Stimulated activated CD4-positive, alpha-beta T cell treated with anti-CD3 and anti-CD28 coated beads, Interleukin-4, amount 100 ng/mL, for 24 hours (primary cell): ENCODE results near the gene ALOX12.
A peak's percentile ranks its signal among the peaks of the same experiment; 100 is the strongest.

Experiments
- DNase-seq: peaks from one replicate; pipeline ENCODE4 v3.0.0-alpha.2; 2020

The ALOX12 gene

DNA sequence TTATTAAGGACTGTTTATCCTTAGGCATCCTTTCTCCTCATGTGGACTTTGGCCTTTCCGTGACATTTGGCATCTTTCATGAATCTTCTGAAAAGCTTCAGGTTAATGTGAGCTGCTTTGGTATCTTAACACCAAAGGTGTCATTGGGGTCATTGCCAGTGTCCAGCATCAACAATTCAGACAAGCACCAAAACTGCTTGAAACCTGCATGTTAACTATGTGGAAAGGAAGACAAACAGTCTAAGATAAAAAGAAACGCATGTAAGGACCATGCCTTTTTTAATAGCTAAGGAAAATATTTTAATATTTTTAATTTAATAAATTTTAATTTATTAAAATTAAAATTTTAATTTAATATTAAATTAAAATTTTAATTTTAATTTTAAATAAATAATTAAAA lies 7.9 kb downstream of the ALOX12 start:
- DNase-seq: no peak

DNA sequence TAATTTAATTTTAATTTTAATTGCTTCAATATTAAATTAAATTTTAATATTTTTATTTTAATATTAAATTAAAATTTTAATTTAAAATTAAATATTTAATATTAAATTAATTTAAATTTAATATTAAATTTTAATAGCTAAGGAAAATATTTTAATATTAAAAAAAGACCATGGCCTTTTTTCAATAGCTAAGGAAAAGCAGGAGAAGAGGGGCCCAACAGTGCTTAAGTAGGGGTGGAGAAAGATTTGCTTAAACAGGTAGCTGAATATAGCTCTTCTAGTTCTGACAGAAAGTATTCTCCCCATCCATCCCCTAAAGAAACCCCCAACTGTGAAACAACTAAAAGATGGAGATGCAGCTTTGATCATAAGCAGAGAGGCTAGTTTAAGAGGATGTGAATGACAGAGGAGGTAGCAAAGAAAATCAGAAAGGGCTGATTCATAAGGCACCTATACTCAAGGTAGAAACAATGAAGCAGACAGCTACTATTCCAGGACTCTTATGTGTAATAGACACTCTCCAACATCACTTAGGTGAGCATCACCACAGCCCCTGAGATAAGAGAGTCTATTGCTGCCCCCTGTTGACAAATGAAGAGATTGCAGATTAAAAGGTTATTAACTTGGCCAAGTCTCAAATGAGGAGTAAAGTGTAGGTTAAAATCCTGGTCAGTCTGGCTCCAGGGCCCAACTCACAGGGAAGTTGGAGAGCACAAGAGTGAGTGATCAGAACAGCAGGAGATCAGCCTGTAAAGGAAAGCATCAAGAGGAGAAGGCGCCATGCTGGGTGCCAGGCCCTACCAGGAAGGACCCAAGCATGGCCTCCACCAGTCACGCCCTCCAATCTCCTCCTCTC lies 8.8 kb downstream of the ALOX12 start:
- peak; percentile 50 for DNase-seq

DNA sequence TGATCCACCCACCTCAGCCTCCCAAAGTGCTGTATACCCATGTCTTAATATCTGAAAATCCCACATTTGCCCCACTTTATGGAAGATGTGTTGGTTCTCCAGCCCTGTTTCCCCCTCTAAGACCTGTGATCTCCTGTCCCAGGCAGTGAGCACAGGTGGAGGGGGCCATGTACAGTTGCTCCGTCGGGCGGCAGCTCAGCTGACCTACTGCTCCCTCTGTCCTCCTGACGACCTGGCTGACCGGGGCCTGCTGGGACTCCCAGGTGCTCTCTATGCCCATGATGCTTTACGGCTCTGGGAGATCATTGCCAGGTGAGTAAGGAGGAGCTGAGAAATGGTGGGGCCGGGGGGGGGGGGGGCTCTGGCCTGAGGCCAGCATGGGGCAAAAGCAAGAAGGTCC lies 9.9 kb downstream of the ALOX12 start:
- DNase-seq: no peak

DNA sequence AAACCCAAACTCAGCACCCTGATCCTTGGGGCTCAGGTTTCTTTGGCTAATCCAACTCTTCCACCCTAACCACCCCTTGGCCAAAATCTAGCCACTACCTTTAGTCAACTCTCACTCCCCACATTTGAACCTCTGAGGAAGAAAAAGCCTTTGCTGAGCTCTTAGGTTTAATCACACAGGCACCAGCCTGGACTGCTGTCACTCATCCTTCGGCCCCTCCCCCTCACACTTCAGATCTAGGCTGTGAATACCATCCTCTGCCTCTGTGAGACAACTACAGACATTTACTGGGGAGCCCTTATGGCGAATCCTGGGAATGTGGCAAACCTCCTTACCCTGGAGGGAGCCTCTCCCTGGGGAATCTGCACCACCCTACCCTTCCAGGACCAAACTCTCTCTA lies 11.3 kb downstream of the ALOX12 start:
- no peak for DNase-seq

DNA sequence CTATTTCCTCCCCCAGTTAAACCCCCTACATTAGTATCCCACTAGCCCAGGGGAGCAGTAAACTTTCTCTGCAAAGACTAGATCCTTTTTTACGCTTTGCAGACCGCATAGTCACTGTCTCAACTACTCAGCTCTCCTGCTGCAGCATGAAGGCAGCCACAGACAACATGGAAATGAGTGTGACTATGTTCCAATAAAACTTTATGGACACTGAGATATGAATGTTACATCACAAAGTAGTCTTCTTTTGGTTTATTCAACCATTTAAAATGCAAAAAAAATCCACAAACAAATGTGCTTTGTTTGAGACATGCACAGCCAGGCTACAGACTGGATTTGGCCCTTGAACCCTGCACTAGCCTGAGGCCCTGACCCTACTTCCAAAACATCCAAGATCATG lies 14.7 kb downstream of the ALOX12 start:
- DNase-seq: no peak

DNA sequence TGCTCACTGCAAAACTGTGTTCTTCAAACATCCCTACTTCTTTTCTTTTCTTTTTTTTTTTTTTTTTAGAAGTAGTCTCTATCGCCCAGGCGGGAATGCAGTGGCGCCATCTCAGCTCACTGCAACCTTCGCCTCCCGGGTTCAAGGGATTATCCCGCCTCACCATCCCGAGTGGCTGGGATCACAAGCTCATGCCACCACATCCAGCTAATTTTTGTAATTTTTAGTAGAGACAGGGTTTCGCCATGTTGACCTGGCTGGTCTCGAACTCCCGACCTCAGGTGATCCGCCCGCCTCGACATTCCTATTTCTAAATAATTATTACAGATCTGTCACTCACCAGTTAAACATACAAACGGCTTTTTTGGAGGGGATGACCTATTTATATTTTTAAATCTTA lies 15.6 kb downstream of the ALOX12 start:
- no peak for DNase-seq

DNA sequence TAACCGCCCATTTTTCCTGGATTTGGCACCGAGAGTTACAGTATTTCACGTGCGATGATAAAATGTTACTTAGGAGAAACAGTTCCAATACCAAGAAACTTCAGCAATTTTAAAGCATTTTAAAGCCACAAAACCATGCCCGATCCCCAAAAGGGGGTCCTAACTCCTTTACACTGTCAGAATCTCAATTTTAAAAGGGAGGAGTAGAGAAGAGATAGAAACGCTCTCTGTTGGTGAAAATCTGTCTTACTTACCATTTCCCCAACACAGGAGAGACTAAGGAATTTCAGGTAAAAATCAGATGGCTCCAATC lies 16.0 kb downstream of the ALOX12 start:
- DNase-seq: no peak

DNA sequence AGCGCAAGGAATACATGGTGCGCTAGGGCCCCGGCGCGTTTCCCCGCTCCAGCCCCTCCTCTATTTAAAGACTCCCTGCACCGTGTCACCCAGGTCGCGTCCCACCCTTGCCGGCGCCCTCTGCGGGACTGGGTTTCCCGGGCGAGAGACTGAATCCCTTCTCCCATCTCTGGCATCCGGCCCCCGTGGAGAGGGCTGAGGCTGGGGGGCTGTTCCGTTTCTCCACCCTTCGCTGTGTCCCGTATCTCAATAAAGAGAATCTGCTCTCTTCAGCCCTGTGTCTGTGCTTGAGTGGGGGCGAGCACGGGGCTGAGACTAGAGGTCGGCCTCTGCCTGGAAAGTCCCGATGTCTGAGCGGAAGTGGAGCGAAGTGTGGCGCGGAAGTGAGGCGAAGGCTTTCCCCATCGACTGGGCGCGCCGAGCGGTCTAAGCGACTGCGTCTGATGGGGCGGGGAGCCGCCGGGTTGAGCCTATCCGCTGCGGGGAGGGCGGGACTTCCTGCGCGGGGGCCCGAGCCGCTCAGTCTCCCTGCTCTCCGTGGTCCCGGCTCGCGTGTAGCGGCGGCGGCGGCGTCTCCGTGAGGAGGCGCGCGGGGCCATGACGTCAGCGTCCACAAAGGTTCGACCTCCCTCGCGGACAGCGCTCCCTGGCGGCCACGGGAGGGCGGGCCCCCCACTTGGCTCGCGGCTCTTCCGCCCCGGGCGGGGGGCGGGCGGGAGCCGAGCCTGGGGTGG lies 18.6 kb downstream of the ALOX12 start:
- DNase-seq: peak; percentile 97

DNA sequence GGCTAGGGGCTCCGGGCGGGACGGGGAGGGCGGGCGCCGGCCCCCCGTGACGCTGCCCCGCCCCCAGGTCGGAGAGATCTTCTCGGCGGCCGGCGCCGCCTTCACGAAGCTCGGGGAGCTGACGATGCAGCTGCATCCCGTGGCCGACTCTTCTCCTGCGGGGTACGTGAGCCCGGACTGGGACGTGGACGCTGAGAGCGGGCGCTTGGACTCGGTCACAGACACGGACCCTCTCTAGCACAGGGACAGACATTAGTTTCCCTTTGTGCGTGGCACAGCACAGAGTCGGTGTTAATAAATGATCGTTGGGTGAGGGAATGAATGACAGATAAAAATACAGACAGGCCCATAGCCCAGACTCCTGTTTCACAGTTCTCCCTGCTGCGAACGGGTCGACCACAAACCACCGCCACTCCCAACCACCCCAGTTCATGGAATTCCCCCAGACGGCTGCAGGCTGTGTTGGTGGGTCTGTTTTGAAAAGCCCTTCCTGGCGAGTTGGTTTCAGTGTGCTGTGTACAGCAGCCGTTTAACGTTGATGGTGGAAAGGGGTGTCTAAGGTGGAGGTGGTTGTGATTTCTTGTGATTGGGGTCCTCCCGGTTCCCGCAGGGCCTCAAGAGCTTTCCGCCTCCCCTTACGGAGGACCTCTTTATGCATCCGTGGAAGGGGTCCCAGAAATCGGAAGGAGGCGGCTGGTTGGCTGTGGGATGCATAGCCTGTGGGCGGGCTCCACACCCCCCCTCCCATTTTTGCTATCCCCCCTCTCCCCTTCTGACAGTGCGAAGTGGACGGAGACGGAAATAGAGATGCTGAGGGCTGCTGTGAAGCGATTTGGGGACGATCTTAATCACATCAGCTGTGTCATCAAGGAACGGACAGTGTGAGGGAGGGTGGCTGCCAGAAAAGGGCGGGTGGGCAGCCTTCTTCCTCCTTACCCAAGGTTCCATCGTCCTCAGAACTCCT lies 19.4 kb downstream of the ALOX12 start:
- peak; percentile 83 for DNase-seq

DNA sequence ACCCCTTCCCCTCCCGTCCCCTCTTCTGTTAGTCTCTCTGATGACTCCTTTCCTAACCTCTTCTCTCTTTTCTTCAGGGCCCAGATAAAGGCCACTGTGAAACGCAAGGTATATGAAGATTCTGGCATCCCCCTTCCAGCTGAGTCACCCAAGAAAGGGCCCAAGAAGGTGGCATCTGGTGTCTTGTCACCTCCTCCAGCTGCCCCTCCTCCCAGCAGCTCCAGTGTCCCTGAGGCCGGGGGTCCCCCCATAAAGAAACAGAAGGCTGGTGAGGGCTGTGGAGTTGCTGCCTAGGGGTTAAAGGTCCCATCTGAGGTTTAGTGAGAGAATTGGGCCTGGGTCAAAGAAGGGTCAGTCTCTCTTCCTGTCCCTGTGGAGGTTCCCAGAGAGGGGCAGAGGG lies 20.6 kb downstream of the ALOX12 start:
- DNase-seq: no peak

DNA sequence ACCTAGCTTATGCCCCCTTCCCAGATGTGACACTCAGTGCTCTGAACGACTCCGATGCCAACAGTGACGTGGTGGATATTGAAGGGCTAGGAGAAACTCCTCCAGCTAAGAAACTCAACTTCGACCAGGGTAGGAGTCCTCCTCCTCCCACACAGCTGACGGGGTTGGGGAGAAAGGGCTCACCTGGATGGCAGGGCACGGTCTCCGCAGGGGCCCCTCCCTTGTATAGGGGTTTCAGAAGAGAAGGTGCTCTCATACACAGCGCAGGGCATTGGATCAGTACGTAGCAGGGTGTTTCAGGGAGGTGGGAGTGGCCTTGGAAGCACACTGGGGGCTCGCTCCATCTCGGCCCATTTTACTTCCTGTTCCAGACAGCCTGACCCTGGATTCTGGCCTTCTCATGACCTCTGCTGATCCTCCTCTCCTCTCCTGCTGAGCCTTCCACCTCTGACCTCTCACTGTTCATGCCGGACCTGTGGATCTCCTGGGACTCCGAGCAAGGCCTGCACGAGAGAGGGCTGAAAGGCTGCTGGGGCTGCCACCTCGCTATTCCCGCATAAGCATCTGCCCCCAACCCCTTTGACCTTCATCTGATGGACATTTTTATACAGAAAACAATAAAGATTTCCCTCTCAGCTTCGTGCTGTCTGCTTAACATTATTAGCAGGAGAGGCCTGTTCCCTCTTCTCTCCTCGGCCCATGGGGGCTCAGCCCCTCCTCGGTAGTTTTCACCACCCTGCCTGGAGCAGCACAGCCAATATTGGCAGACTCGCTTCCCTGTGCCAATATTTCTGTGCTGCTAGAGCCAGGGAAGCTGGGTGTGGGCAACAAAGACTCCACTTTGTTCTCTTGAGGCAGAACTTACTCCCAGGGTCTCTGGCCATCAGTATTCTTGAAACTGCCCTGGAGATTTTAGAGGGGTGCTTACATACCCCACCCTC lies 21.3 kb downstream of the ALOX12 start:
- DNase-seq: no peak

DNA sequence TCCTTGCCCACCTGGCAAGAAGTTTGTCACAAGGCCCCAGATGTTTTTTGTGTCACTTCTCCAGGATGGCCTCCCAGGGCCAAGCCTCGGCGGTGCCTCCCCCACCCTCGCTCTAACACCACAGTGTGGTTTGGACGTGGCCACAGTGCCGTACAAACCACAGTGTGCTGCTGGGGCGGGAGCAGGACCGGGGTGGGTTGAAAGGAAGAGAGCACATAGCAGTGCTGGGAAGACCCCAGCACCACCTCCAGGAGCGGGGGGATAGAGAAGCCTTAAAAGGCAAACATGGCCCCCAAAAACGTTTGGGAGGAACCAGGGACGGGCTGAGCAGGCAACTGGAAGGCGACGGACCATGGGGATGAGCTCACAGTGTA lies 22.0 kb downstream of the ALOX12 start:
- DNase-seq: no peak

DNA sequence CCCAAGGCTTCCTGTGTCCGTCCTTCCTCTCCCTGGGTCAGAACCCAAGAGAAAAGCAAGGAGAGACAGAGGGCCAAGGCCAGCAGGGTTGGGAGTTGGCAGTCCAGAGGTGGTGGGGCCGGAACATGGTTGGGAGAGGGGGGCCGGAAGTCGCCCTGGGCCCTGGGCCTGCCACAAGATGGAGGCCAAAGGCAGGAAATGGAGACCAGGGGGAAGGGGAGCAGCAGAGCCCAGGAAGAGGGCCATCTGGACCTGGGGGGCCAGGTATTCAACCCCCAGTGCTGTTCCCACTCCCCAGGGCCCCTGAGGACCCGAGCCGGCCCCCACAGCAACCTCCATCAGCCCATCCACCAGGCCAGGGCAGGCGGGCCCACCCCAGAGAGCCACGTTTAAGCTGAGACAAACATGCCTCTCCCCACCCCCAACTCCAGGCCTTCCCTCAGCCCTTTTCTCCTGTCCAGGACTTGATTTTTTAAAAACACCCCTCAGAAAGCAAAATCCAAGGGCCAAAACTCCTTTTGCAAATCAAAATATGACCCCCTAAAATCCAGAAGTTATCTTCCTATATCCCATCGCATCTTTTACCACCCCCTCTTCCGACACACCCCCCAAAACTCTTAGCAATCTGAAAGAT lies 22.6 kb downstream of the ALOX12 start:
- DNase-seq: no peak

DNA sequence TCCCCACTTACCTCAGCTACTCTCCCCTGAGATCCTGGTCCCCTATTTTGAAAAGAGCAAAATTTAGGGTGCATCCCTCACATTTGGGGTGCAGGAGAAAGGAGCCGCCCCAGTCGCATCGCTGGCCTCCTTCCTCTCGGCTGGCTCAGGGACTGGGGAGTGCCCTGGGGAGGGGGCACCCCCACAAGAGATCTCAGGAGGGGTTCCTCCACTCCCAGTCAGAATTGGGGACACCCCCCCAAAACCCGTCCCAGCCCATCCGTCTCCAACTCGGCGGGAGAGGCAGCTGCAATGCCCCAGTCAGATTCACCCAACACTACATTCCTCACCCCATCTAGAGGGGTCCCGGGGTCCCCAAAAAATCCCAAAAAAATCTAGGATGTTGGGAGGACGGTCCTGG lies 23.5 kb downstream of the ALOX12 start:
- no peak for DNase-seq

DNA sequence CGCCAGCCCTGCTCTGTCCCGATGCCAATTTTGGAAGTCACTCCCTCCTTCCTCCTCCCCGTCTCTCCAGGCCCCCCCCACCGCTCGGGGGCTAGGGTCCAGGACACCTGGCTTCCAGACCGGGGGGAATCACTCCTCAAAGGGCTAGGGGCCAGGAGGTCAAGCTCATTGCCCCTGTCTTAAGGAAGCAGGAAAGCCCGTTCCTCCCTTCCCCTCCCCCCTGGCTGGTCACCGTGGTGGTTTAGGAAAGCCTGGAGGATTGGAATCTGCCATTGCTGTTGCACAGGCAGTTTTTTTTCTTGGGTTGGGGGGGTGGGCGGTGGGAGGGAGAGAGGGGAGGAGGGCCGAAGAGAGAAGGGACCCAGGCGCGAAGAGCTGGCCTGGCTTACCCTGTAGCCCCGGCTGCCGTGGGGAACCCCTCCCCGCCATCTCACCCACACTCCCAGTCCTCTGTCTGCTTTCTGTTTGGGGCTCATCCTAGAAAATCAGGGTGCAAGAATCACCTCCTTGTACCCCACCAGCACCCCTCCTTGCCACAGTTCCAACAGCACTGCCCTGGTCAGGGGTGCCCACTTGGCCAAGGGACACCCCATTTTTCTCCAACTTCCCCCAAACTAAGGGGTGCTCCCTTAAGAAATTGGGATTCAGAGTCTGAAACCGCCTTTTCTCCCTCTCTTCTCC lies 24.1 kb downstream of the ALOX12 start:
- no peak for DNase-seq

DNA sequence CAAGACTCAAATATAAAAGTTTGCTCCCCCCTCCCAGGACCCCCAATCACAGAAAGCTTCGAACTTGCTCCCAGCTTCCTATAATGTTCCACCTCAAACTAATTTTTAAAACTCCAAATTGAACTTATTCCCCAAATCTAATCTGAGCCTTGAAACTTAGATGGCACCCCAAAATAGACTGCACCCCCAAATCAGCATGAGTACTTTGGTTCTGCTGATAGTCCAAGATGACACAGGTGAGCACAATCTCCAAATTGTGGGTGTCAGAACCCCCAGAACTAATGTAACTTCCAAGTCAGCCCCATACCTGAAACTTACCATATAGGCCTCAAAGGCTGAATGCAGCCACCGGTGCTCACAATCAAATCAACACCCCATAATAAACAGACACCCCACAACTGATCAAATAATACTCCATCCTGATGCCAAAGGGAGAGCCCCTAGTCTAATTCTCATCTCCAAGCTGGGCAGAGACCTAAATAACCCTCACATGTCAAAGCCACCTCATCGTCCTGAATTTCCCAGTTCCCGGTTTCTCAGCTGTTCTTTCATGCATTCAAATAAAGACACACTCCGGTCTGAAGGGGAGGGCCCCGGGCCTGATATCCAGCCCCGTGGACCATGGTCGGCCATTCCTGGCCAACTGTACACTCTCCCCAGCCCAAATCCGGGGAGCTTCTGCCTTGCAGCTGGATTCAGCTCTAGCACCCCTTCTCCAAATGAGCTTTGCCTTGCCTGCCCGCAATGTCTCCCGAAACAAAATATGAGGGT lies 25.2 kb downstream of the ALOX12 start:
- DNase-seq: no peak

DNA sequence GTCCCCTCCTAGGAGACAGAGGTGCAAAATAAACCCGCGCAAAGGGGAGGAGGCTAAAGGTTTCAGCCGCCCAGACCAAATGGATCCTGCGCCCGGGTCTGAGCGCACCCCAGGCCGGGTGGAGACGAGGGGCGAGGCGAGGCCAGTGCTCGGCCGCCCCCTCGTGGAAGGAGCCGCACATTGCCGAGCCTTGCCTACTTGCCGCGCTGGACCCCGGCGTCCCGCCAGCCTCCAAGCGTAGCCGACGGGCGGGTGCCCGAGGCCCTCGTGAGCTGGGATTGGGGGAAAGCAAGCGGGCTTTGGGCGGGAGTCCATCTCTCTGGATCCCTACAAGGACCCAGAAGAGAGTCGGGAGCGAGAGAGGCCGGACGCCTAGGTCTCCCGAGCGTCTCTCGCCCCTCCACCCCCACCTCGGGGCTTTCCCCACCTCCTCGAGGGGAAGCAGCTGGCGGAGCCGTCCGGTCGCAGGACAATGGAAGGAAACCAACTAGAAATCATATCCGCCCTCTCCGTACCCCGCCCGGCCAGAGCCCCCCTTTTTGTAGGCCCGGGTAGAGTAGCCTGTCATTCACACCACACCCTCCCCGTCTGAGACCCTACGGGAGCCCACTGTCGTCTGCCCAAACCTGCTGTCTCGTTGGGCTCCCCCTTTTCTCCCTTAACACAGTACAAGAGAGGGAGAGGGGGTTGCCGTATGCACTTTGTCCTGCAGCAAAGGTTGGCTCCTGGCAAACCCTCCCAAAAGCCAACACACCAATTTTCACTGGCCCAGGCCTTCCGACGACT lies 26.3 kb downstream of the ALOX12 start:
- peak; percentile 80 for DNase-seq

DNA sequence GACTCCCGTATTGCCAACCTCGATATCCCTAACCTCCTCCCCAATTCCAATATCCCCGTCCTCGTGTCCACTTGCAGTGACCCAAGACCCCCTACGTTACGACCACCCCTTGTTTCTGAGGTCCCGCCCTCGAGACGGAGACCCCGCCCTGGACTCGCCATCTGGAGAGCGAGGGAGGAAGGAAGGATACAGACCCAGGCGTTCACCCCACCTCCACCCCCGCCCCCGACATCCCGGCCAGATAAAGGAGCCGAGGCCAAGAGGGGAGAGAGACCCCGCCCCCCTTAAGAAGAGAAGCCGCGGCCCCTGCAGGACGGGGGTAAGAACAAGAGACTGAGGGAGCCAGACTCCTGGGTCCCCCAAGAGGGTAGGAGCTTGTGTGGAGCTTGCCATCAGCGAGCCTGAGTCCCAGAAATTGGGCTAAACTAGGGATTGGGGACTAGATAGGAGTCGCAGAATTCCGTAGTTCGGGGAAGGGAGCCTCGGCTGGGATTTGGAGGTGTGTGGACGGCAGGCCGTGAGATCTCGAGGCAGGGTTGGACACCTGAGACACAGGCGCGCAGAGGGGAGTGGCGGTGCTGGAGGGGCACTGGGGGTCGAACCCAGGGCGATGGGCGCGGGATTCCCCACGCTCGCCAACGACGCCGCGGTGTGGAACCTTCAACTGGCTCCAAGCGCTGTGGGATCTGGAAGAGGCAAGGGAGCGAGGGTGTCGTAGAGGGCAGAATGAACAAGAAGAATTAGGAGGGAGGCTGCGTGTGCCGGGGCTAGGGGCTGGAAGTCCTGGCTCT lies 27.1 kb downstream of the ALOX12 start, which contains the start of gene BCL6B:
Gene BCL6B (plus strand): TSS at position 270 of the 791 bp plus-strand sequence. CDS start 622 bp downstream, outside the sequence.
- no peak for DNase-seq
